HG02970 (cell line): Measurements from ENCODE around the gene ANKS3.
"Not testable (repeated sequence)": the region's sequence is repeated elsewhere in the genome, so short reads cannot be mapped to it uniquely, and the experiment has no call there.

ENCODE experiments used
- ATAC-seq: cut with Tn5 transposase; IDR thresholded peaks from one replicate; pipeline ENCODE4 v1.9.1; 2021; ENCODE audit warnings: mild to moderate bottlenecking, moderate library complexity, moderate number of reproducible peaks; ENCODE audit not compliant: unreplicated experiment, low FRiP score

The ANKS3 gene

DNA sequence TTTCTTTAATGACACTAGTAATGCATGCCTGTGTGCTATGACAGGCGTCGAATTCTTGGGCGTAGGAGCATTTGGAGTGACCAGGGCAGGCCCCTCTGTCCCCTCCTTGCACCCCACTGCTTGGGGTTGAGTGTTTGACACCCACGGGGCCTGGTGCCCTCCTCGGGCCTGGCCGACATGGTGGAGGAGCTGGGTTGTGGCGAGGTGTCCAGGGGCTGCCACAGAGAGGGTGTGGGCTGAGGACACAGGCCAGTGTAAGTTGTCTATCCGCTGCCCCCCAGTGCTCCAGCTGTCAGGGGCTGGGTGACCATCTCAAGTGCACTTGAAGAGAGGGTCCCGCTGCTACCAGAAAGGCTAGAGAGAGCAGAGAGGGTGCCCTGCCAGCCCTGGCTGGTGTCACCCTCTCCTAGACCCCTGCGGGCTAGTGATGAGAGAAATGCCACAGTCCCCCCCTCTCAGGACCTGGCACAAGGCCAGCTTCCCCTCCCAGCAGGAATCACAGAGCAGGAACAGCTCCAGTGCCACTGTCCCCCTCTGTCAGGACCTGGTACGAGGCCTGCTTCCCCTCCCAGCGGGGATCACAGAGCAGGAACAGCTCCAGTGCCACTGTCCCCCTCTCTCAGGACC, 79.0 kb downstream of the ANKS3 start:
- no peak for ATAC-seq

DNA sequence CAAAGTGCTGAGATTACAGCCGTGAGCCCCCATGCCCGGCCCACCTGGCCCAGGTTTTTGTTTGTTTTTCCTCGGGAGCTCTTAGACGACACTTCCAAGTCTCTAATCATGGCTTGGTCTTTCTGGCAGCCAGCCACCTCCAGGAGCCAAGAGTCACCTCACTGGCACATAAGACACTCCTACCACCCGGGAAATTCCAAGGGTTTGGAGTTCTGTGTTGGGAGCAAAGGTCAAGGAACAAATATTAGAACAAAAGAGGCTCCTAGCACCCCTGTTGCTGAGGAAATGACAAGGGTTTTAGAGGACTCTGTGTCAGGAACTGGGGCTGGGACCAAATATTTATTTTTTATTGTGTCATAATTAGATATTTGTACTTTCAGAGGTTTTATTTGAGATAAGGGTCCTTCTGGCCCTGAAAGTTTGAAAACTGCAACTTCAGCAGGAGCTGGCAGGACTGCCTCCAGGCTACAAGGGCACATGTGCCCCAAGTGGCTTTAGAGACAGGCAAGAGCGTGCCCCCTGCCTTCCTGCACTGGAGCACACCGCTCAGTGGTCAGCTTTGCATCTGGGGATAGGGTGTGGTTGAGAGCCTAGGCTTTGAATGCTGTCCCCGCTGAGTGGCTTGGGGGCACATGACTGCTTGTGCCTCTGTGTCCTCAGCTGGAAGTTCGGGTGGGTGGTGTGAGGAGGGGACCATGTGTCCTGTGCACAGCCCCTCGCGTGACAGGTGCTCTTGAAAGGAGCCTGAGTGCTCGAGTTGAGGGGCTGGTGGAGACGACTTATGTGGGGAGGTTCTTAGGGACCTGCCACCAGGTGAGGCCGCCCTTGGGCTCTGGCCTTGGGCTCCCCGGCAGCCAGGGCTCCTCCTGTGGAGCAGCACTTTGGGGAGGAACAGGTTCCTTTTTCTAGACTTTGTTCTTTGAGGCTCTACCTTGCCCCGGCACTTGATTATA, 79.8 kb downstream of the ANKS3 start:
- ATAC-seq, result no peak

DNA sequence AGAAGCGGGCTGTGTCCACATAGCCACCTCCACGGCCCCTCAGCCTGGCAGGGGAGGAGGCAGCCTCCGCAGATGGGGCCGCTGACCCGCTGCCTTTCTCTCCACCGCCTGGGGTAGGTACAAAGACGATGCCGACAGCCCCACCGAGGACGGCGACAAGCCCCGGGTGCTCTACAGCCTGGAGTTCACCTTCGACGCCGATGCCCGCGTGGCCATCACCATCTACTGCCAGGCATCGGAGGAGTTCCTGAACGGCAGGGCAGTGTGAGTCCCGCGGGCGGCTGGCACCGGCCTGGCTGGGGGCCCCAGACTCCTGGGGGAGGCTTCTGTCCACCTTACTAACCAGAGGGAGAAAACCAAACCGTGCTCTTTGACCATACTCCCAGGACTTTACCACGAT, 81.5 kb downstream of the ANKS3 start:
- no peak for ATAC-seq

DNA sequence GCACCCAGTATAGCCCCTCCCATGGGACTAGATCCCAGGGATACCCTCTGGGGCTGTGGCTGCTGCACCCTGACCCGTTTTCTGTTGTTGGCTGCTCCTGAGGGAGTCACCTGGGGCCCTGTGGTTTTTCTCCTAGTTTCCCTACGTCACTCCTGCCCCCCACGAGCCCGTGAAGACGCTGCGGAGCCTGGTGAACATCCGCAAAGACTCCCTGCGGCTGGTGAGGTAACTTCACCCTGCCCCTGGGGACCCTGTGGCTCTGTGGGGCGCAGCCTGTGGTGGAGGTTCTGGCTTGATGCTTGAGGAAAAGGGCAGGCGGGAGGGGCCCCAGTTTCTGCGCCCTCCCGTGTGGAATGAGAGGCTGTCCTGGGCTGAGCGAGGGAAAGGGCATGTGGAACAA, 82.2 kb downstream of the ANKS3 start:
- ATAC-seq, result no peak

DNA sequence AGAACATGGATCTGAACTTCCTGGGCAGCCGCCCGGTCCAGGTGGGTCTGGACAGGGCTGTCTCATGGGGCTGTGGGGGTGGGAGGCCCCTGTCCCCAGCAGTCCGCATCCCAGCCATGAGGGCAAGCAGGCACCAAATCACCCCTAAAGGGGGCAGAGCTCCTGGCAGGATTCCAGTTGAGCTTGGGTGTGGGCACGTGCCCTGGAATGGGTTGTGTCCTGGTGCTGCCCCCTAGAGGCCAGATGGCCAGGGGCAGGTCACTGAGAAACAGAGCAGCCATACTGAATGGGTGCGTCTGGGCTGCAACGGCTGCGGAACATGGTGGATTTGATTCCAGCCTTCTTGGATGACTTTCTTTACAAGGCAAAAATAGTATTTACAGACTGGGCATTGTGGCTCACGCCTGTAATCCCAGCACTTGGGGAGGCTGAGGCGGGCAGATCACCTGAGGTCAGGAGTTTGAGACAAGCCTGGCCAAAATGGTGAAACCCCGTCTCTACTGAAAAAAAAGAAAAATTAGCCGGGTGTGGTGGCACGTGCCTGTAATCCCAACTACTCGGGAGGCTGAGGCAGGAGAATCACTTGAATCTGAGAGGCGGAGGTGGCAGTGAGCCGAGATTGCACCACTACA, 83.5 kb downstream of the ANKS3 start:
- not testable (repeated sequence) for ATAC-seq

DNA sequence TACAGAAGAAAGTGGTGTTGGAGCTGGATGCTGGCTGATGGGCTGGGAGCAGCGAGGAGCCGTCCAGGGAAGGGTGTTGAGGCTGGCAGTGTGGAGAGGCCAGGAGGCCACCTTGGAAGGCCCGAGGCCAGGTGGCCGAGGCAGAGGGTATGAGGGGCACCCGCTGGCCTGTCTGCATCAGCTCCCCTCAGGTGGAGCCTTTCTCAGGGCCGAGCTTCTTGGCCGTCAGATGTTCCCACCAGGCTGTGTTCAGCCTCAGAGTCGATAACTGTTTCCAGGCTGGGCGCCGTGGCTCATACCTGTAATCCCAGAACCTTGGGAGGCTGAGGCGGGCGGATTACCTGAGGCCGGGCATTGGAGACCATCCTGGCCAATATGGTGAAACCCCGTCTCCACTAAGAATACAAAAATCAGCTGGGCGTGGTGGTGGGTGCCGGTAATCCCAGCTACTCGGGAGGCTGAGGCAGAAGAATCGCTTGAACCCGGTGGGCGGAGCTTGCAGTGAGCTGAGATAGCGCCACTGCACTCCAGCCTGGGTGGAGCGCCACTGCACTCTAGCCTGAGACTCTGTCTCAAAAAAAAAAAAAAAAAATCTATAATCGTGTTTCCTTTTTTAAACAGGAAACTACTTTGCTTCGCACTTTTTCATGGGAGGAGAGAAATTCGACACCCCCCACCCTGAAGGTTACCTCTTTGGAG, 84.2 kb downstream of the ANKS3 start:
- ATAC-seq, result no peak

DNA sequence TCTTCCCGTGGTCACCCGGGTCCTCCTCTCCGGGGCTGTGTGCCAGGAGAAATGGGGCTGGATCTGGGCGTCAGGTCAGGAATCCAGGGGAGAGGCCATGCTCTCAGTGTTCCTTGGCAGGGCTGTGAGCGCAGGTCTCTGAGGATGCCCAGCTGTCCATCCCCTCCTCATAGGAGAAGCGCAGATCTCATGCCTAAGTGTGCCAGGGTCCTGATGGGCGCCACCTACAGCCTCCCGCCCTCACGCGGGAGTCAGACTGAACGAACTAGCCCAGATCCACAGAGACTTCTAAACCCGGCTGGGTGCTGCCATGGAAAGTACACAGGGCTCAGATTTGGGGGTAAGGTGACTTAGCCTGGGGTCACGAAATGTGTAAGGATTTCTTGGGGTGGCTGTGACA, 85.2 kb downstream of the ANKS3 start:
- ATAC-seq, result no peak

DNA sequence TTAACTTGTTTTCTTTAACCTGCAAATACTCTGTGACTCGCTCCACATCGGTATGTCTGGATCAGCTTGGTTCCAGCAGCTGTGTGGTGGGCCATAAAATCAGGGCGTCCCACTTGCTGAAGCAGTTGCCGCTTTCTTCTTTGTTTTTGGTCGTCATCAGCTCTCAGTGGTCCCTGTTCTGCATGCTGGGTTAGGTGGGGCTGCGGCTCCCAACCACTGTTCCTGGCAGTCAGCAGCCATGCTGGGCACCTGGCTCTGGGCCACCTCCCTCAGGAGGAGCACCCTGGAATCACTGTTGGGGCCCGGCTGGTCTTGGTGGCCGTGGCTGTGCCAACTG, 86.5 kb downstream of the ANKS3 start:
- no peak for ATAC-seq

DNA sequence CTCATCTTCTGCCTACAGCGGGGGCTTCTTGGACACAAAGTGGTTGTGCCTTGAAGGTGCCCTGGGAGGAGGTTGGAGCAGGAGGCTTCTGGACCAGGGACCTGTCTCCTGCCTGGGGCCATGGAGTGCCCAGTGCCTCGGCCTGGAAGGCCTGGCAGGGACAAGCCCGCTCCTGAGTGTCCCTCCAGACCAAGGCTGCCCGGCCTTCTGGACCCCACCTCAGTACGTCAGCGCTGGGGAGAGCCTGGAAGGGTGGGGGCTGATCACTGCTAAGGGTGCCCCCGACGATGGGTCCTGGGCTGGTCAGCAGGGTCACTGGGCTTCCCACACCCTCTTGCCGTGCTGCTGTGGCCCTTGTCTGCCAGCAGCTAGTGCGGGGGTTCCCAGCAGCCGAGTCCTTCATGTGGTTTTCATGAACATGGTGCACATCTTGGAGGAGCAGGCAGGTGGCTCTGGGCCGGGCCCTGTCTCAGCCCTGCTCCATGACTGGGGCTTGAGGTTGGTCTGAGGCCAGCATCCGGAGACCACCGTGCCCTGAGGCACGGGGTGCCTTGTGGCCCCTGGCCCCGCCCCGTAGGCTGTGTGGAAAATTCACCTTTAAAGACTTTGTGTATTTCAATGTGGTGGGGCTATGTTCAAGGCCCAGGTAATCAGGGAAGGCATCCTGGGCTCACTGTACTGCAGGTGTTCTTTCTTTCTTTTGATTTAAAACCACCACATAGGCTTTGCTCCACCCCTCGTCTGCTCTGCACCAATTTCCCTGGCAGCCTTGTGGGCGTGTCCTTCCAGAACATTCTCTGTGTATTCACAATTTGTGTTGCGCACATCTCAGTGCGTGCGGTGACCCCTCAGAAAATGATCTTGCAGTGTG, 87.1 kb downstream of the ANKS3 start:
- ATAC-seq, result no peak
